CD4-positive, alpha-beta T cell (primary cell): ENCODE measurements around the gene SSH3. TPM values are rescaled to one million over a fixed set of nuclear protein-coding genes. Genes with fewer than 3 reads are reported as not detected.

Experiments
- ATAC-seq: fragments of 200-7000 bp; cut with Tn5 transposase; one replicate; pipeline ENCODE4 v1.10.0; 2022; ENCODE audit warnings: mild to moderate bottlenecking; ENCODE audit not compliant: poor library complexity
- CTCF ChIA-PET: fragments of 350-600 bp; sonication (Branson Sonifier 250); formaldehyde crosslinking; loops from one replicate; lab custom pipeline; 2021; ENCODE audit warnings: antibody characterized with exemption, inconsistent platforms; lab: Charles Lee
- POLR2A ChIA-PET: fragments of 350-600 bp; sonication (Branson Sonifier 250); formaldehyde crosslinking; loops from one replicate; lab custom pipeline; 2021; ENCODE audit warnings: antibody characterized with exemption, inconsistent platforms; lab: Charles Lee
- DNase-seq, 14 experiments: peaks; one replicate each; pipeline ENCODE4 v3.0.0-alpha.2; 2013 to 2020; ENCODE audit warnings: mixed read lengths in 2 of 14
- H3K27ac ChIP-seq, 2 donors: one replicate each; pipeline versions ENCODE4 v1.5.1 to v1.7.0; 2013; ENCODE audit warnings: low read length in 2 of 2, low read depth in 1 of 2, mild to moderate bottlenecking in 1 of 2
- H3K27me3 ChIP-seq, 2 experiments: 1 replicate in 1 of 2; 2 replicates in 1 of 2; pipeline versions ENCODE4 v1.6.1 to v1.7.0; 2013; ENCODE audit warnings: low read length in 2 of 2, control low read depth in 1 of 2, mild to moderate bottlenecking in 1 of 2, moderate library complexity in 1 of 2; ENCODE audit not compliant: insufficient read depth in 2 of 2, control insufficient read depth in 1 of 2
- H3K36me3 ChIP-seq: one replicate; pipeline ENCODE4 v1.6.1; 2013; ENCODE audit warnings: low read length, control low read depth; ENCODE audit not compliant: insufficient read depth
- H3K4me1 ChIP-seq: one replicate; pipeline ENCODE4 v1.6.1; 2013; ENCODE audit warnings: low read length, control low read depth; ENCODE audit not compliant: insufficient read depth
- H3K4me3 ChIP-seq: one replicate; pipeline ENCODE4 v1.5.1; 2013; ENCODE audit warnings: mild to moderate bottlenecking, low read length, moderate library complexity
- H3K9me3 ChIP-seq, 2 experiments: 1 replicate in 1 of 2; 2 replicates in 1 of 2; pipeline versions ENCODE4 v1.6.1 to v1.7.0; 2013; ENCODE audit warnings: low read length in 2 of 2, mild to moderate bottlenecking in 2 of 2, control low read depth in 1 of 2, moderate library complexity in 1 of 2; ENCODE audit not compliant: control insufficient read depth in 1 of 2, insufficient read depth in 1 of 2
- H3K27ac Mint-ChIP-seq: one replicate; pipeline ENCODE4 v1.8.0; 2020; ENCODE audit warnings: mixed read lengths
- H3K27me3 Mint-ChIP-seq: one replicate; pipeline ENCODE4 v1.8.0; 2021; ENCODE audit warnings: mixed read lengths
- H3K36me3 Mint-ChIP-seq: one replicate; pipeline ENCODE4 v1.8.0; 2021; ENCODE audit warnings: low read depth, mixed read lengths
- H3K4me1 Mint-ChIP-seq: one replicate; pipeline ENCODE4 v1.8.0; 2021; ENCODE audit warnings: low read depth, mixed read lengths
- H3K4me3 Mint-ChIP-seq: one replicate; pipeline ENCODE4 v1.8.0; 2020; ENCODE audit warnings: mild to moderate bottlenecking, mixed read lengths
- H3K9me3 Mint-ChIP-seq: one replicate; pipeline ENCODE4 v1.8.0; 2020; ENCODE audit warnings: mixed read lengths
- intact Hi-C, 2 experiments: fragments of 100-400 bp; cut with DNase I in 1 of 2; cut with micrococcal nuclease in 1 of 2; formaldehyde crosslinking; loops; one replicate each; pipeline versions ENCODE4 v1.15.1 to v1.9.0; 2023 to 2025; cut with DNase I, micrococcal nuclease
- total RNA-seq, 174 experiments: library from RNA in 2 of 174; stranded (reverse) in 2 of 174; gene quantifications; one replicate each; pipeline ENCODE4 v1.2.3 and lab custom pipeline; 2021 to 2026
- TF ChIP-seq, protein P1 (sequence below): fragments of 200-600 bp; IDR thresholded peaks from one replicate; pipeline ENCODE4 v1.8.0; 2022; ENCODE audit warnings: antibody characterized with exemption, mild to moderate bottlenecking

Gene SSH3
- total RNA-seq, 2 experiments from 2014 or later: 8.5 to 8.8 TPM

- DNase-seq (no peak), ATAC-seq (no peak)
- Mint-ChIP-seq H3K9me3 (no peaks in the 10 kb centered on the region), H3K4me1 (peaks cover 66% of the 10 kb centered on the region), H3K36me3 (peaks cover 31% of the 10 kb centered on the region), H3K27me3 (no peaks in the 10 kb centered on the region), H3K4me3 (peak overlapping the region; percentile 90), H3K27ac (peak overlapping the region; percentile 88)
- POLR2A ChIA-PET: interaction anchor here (1.7 kb wide), 1 partner anchor 53 kb away, joined by 9 read pairs; no protein-coding TSS in a partner anchor
- TF ChIP-seq, protein P1, sequence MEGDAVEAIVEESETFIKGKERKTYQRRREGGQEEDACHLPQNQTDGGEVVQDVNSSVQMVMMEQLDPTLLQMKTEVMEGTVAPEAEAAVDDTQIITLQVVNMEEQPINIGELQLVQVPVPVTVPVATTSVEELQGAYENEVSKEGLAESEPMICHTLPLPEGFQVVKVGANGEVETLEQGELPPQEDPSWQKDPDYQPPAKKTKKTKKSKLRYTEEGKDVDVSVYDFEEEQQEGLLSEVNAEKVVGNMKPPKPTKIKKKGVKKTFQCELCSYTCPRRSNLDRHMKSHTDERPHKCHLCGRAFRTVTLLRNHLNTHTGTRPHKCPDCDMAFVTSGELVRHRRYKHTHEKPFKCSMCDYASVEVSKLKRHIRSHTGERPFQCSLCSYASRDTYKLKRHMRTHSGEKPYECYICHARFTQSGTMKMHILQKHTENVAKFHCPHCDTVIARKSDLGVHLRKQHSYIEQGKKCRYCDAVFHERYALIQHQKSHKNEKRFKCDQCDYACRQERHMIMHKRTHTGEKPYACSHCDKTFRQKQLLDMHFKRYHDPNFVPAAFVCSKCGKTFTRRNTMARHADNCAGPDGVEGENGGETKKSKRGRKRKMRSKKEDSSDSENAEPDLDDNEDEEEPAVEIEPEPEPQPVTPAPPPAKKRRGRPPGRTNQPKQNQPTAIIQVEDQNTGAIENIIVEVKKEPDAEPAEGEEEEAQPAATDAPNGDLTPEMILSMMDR: no peak
- H3K4me1 ChIP-seq: peaks cover 55% of the 10 kb centered on the region
- H3K27ac ChIP-seq: no peak overlapping the region
- H3K36me3 ChIP-seq: peaks cover 17% of the 10 kb centered on the region
- CTCF ChIA-PET: interaction anchor here (0.8 to 4.9 kb wide), 3 partner anchors 11 to 52 kb away, joined by 3 to 57 read pairs (median 3); no protein-coding TSS in a partner anchor
- intact Hi-C loops: no loop called here
- H3K9me3 ChIP-seq: no peaks in the 10 kb centered on the region
- no peak overlapping the region for H3K4me3 ChIP-seq
- no peaks in the 10 kb centered on the region for H3K27me3 ChIP-seq
Measured at GRCh38 chr11:67264260-67264659, 39.1 kb upstream of the SSH3 start.

DNA sequence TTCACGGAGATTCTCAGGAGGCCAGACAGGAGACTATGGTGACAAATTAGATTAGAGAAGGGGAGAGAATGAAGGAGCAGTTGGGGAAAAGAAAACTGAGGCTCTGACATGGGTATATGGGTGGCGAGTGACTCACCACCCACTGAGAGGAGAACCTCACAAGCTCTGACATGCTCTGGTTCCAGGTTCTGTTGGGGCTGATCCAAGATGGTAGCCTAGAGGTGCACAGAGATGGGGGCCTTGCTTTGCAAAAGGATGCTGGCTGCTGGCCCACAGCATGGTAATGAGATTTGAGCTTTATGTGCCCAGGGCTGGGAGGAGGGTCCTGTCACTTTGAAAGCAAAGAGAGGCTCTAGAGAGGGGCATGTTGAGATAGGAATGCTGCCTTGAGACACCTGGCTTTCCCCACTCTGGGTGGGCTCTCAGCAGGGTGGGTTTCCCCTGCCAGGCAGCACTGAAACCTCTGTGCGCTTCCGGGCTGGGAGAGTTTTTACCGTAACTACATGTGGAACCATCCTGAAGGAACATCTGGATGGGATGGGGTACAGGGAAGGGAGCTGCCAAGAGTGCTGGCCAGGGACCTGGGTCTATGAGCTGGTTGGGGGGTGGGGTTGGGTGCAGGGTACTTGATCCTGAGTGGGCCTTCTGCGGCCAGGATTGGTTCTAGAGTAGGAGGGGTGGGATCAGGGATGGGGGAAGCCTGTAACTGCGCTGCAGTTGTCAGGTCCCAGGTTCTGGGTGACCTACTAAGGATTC is 38.3 kb upstream of the SSH3 start:
- Mint-ChIP-seq H3K27ac (peak overlapping the region; percentile 88), H3K27me3 (no peaks in the 10 kb centered on the region), H3K9me3 (no peaks in the 10 kb centered on the region), H3K4me1 (peaks cover 72% of the 10 kb centered on the region), H3K36me3 (peaks cover 33% of the 10 kb centered on the region), H3K4me3 (peak overlapping the region; percentile 90)
- TF ChIP-seq, protein P1: no peak
- peak in 2 of 14 experiments; percentile 4 to 27 for DNase-seq
- Histone ChIP-seq H3K9me3 (no peaks in the 10 kb centered on the region), H3K4me3 (no peak overlapping the region), H3K27ac (no peak overlapping the region), H3K27me3 (no peaks in the 10 kb centered on the region), H3K36me3 (peaks cover 21% of the 10 kb centered on the region), H3K4me1 (peaks cover 63% of the 10 kb centered on the region)
- ATAC-seq: no peak
- ChIA-PET POLR2A (interaction anchor here (0.7 to 1.7 kb wide), 3 partner anchors 24 to 118 kb away, joined by 3 to 9 read pairs (median 3); partner anchors contain the start of gene ANKRD13D), CTCF (interaction anchor here (0.9 to 4.9 kb wide), 3 partner anchors 49 to 117 kb away, joined by 3 to 57 read pairs (median 3); no protein-coding TSS in a partner anchor)
- intact Hi-C loops: no loop called here

- peak overlapping the region; percentile 85 for H3K4me3 Mint-ChIP-seq
- no peaks in the 10 kb centered on the region for H3K27me3 Mint-ChIP-seq
- intact Hi-C loops: loop anchor here (1.0 kb wide), 1 partner anchor 51 kb away; no protein-coding TSS in a partner anchor
- DNase-seq (peak; percentile 58 to 92 (median 76)), ATAC-seq (peak; percentile 47)
- peak overlapping the region; percentile 15 to 33 for H3K27ac ChIP-seq
- TF ChIP-seq, protein P1: peak; percentile 59
- no peaks in the 10 kb centered on the region for H3K9me3 ChIP-seq
- peak overlapping the region; percentile 27 for H3K4me3 ChIP-seq
- H3K4me1 Mint-ChIP-seq: peaks cover 75% of the 10 kb centered on the region
- peak overlapping the region; percentile 88 for H3K27ac Mint-ChIP-seq
- CTCF ChIA-PET: interaction anchor here (0.9 to 6.7 kb wide), 7 partner anchors 22 to 117 kb away, joined by 3 to 64 read pairs (median 7); partner anchors contain the start of gene ANKRD13D
- no peaks in the 10 kb centered on the region for H3K27me3 ChIP-seq
- H3K36me3 ChIP-seq: peaks cover 21% of the 10 kb centered on the region
- no peaks in the 10 kb centered on the region for H3K9me3 Mint-ChIP-seq
- POLR2A ChIA-PET: interaction anchor here (0.7 to 8.8 kb wide), 11 partner anchors 12 to 117 kb away, joined by 3 to 188 read pairs (median 14); partner anchors contain the start of genes ANKRD13D, POLD4 and SSH3
- H3K36me3 Mint-ChIP-seq: peaks cover 41% of the 10 kb centered on the region
- peaks cover 71% of the 10 kb centered on the region for H3K4me1 ChIP-seq
Measured at GRCh38 chr11:67265633-67266448, 37.5 kb upstream of the SSH3 start.
